H1 (cell line): ENCODE results near the gene FAT2. TPM values are rescaled to one million over a fixed set of nuclear protein-coding genes. Genes with fewer than 3 reads are reported as not detected.

ENCODE experiments used
- CTCF ChIA-PET: fragments of 300-600 bp; sonication (Branson Sonifier 250); formaldehyde crosslinking; loops from one replicate; lab custom pipeline; 2021; ENCODE audit not compliant: partially characterized antibody; lab: Charles Lee
- POLR2A ChIA-PET: fragments of 300-600 bp; sonication (Branson Sonifier 250); formaldehyde crosslinking; loops from one replicate; lab custom pipeline; 2021; ENCODE audit warnings: inconsistent platforms; ENCODE audit not compliant: partially characterized antibody; lab: Charles Lee
- DNase-seq, 2 experiments: peaks; one replicate each; pipeline versions ENCODE4 v3.0.0 to v3.0.0-alpha.2; 2010 to 2022; ENCODE audit warnings: low spot score in 2 of 2, low read depth in 1 of 2, mixed read lengths in 1 of 2
- FAIRE-seq: peaks from 2 replicates; lab custom pipeline; 2011; peaks lifted over from hg19 to GRCh38; lab: Jason Lieb, UNC
- H2AFZ ChIP-seq: 2 replicates; pipeline ENCODE4 v1.8.1; 2012; ENCODE audit warnings: low read length, inconsistent platforms
- H2AK5ac ChIP-seq: 2 replicates; pipeline ENCODE4 v1.6.1; 2013; ENCODE audit warnings: low read depth, low read length
- H2BK120ac ChIP-seq: replicated peaks from 2 replicates; pipeline ENCODE3; 2013; ENCODE audit warnings: low read depth, low read length, inconsistent platforms
- H2BK12ac ChIP-seq: 2 replicates; pipeline ENCODE4 v1.6.1; 2013; ENCODE audit warnings: low read depth, low read length
- H2BK15ac ChIP-seq: 2 replicates; pipeline ENCODE4 v1.6.1; 2013; ENCODE audit warnings: low read length
- H2BK20ac ChIP-seq: 2 replicates; pipeline ENCODE4 v1.6.1; 2013; ENCODE audit warnings: low read length
- H2BK5ac ChIP-seq: 2 replicates; pipeline ENCODE4 v1.6.1; 2013; ENCODE audit warnings: low read depth, low read length
- H3K14ac ChIP-seq: 2 replicates; pipeline ENCODE4 v1.6.1; 2013; ENCODE audit warnings: inconsistent platforms; ENCODE audit not compliant: insufficient read length
- H3K18ac ChIP-seq: 2 replicates; pipeline ENCODE4 v1.6.1; 2013; ENCODE audit warnings: low read length; ENCODE audit errors: extremely low read depth
- H3K23ac ChIP-seq: 2 replicates; pipeline ENCODE4 v1.6.1; 2013; ENCODE audit warnings: inconsistent platforms; ENCODE audit not compliant: insufficient read length
- H3K23me2 ChIP-seq: 2 replicates; pipeline ENCODE4 v1.6.1; 2013; ENCODE audit warnings: low read depth, low read length
- H3K27ac ChIP-seq: 2 replicates; pipeline ENCODE4 v1.6.1; 2011; ENCODE audit warnings: low read depth, low read length, inconsistent platforms
- H3K27me3 ChIP-seq, 4 experiments: replicated peaks in 1 of 4; 1 replicate in 1 of 4; 2 replicates in 3 of 4; pipeline versions ENCODE4 v1.6.1 to v1.8.1; 2011 to 2013; ENCODE audit warnings: low read length in 3 of 4, mild to moderate bottlenecking in 3 of 4, inconsistent platforms in 2 of 4, mixed read lengths in 2 of 4, moderate library complexity in 1 of 4; ENCODE audit not compliant: control insufficient read depth in 3 of 4, insufficient read depth in 3 of 4; ENCODE audit errors: extremely low read depth in 1 of 4
- H3K36me3 ChIP-seq, 4 experiments: 2 replicates each; pipeline versions ENCODE4 v1.6.1 to v1.8.1; 2011 to 2013; ENCODE audit warnings: mild to moderate bottlenecking in 4 of 4, low read length in 3 of 4, moderate library complexity in 2 of 4, control low read depth in 1 of 4, inconsistent platforms in 1 of 4; ENCODE audit not compliant: insufficient read depth in 4 of 4, control insufficient read depth in 2 of 4
- H3K4ac ChIP-seq: replicated peaks from 2 replicates; pipeline ENCODE3; 2013; ENCODE audit warnings: low read length, low read depth, mixed read lengths, inconsistent platforms; ENCODE audit not compliant: insufficient read length
- H3K4me1 ChIP-seq, 4 experiments: replicated peaks in 1 of 4; 1 replicate in 1 of 4; 2 replicates in 3 of 4; pipeline versions ENCODE4 v1.6.1 to v1.8.1; 2011 to 2013; ENCODE audit warnings: low read length in 3 of 4, inconsistent platforms in 2 of 4, mixed read lengths in 1 of 4; ENCODE audit not compliant: insufficient read depth in 4 of 4, control insufficient read depth in 3 of 4
- H3K4me2 ChIP-seq, 2 experiments: 2 replicates each; pipeline versions ENCODE4 v1.6.1 to v1.8.1; 2011 to 2013; ENCODE audit warnings: low read depth in 2 of 2, low read length in 2 of 2, control low read depth in 1 of 2, inconsistent platforms in 1 of 2, mild to moderate bottlenecking in 1 of 2; ENCODE audit not compliant: insufficient read depth in 1 of 2
- H3K4me3 ChIP-seq, 4 experiments: fragments of 200-600, 300-600 bp in 1 of 4; sonication (generic), shearing (Covaris generic), sonication (Bioruptor Twin) in 1 of 4; 2 replicates each; pipeline versions ENCODE4 v1.5.1 to v1.8.1; 2011 to 2016; ENCODE audit warnings: low read length in 4 of 4, low read depth in 3 of 4, control low read depth in 2 of 4, inconsistent platforms in 2 of 4, mild to moderate bottlenecking in 2 of 4, mixed read lengths in 1 of 4, moderate library complexity in 1 of 4; ENCODE audit not compliant: insufficient read depth in 2 of 4; ENCODE audit errors: extremely low read depth in 1 of 4
- H3K56ac ChIP-seq: replicated peaks from 2 replicates; pipeline ENCODE3; 2013; ENCODE audit warnings: low read depth, mild to moderate bottlenecking, mixed read lengths, low read length, inconsistent platforms; ENCODE audit not compliant: insufficient read length
- H3K79me1 ChIP-seq: 2 replicates; pipeline ENCODE4 v1.6.1; 2013; ENCODE audit warnings: low read depth, low read length, control low read depth
- H3K79me2 ChIP-seq, 2 experiments: 2 replicates each; pipeline versions ENCODE4 v1.6.1 to v1.8.1; 2012 to 2013; ENCODE audit warnings: low read length in 2 of 2, mild to moderate bottlenecking in 2 of 2, inconsistent platforms in 1 of 2; ENCODE audit not compliant: insufficient read depth in 2 of 2, control insufficient read depth in 1 of 2
- H3K9ac ChIP-seq, 4 experiments: replicated peaks in 1 of 4; 1 replicate in 1 of 4; 2 replicates in 3 of 4; pipeline versions ENCODE4 v1.6.1 to v1.8.1; 2011 to 2013; ENCODE audit warnings: low read depth in 3 of 4, low read length in 3 of 4, control low read depth in 2 of 4, mild to moderate bottlenecking in 2 of 4, moderate library complexity in 2 of 4, inconsistent platforms in 1 of 4; ENCODE audit errors: extremely low read depth in 1 of 4
- H3K9me3 ChIP-seq, 2 experiments: 2 replicates each; pipeline versions ENCODE4 v1.6.1 to v1.8.1; 2012 to 2013; ENCODE audit warnings: mild to moderate bottlenecking in 2 of 2, moderate library complexity in 2 of 2, control low read depth in 1 of 2, inconsistent platforms in 1 of 2, low read depth in 1 of 2, low read length in 1 of 2, mixed read lengths in 1 of 2; ENCODE audit not compliant: insufficient read depth in 2 of 2
- H4K20me1 ChIP-seq, 2 experiments: replicated peaks in 1 of 2; 2 replicates each; pipeline versions ENCODE3 to v1.8.1; 2011 to 2013; ENCODE audit warnings: inconsistent platforms in 2 of 2, low read length in 2 of 2, mild to moderate bottlenecking in 1 of 2; ENCODE audit not compliant: insufficient read depth in 2 of 2, control insufficient read depth in 1 of 2
- H4K5ac ChIP-seq: 2 replicates; pipeline ENCODE4 v1.6.1; 2013; ENCODE audit warnings: low read length, low read depth, mixed read lengths, inconsistent platforms; ENCODE audit not compliant: insufficient read length
- H4K8ac ChIP-seq: 2 replicates; pipeline ENCODE4 v1.8.0; 2013; ENCODE audit warnings: mild to moderate bottlenecking, moderate library complexity, low read length, inconsistent platforms; ENCODE audit not compliant: insufficient read depth; ENCODE audit errors: extremely low read depth
- H4K91ac ChIP-seq: replicated peaks from 2 replicates; pipeline ENCODE3; 2013; ENCODE audit warnings: low read length, mixed read lengths, inconsistent platforms; ENCODE audit not compliant: insufficient read length
- HDAC2 ChIP-seq, 2 experiments: fragments of 300-600 bp in 1 of 2; sonication (generic) in 1 of 2; IDR thresholded peaks; 2 replicates each; pipeline ENCODE4 v1.6.1; 2011 to 2012; ENCODE audit warnings: low read depth in 2 of 2, low read length in 2 of 2, mild to moderate bottlenecking in 2 of 2, moderate library complexity in 2 of 2, borderline replicate concordance in 1 of 2, inconsistent platforms in 1 of 2
- KDM5A ChIP-seq: fragments of 200-600 bp; IDR thresholded peaks from 2 replicates; pipeline ENCODE4 v1.7.1; 2012; ENCODE audit warnings: mild to moderate bottlenecking, low read length, inconsistent platforms, mixed read lengths
- NANOG ChIP-seq: IDR thresholded peaks from 2 replicates; pipeline ENCODE4 v1.6.1; 2011; ENCODE audit warnings: low read length, low read depth, mild to moderate bottlenecking, inconsistent platforms; ENCODE audit not compliant: insufficient read depth, poor library complexity, severe bottlenecking
- PHF8 ChIP-seq: fragments of 200-600 bp; sonication (generic); conservative IDR thresholded peaks from 2 replicates; pipeline ENCODE4 v1.7.1; 2012; ENCODE audit warnings: low read depth, mild to moderate bottlenecking, inconsistent platforms, low read length, moderate library complexity
- POU5F1 ChIP-seq: IDR thresholded peaks from 2 replicates; pipeline ENCODE4 v1.6.1; 2011; ENCODE audit warnings: low read depth, mild to moderate bottlenecking, low read length, moderate library complexity
- RNF2 ChIP-seq: fragments of 200-900, 300-1000 bp; sonication (generic); IDR thresholded peaks from 2 replicates; pipeline ENCODE4 v1.7.1; 2016; ENCODE audit warnings: borderline replicate concordance, low read depth, mild to moderate bottlenecking, antibody characterized with exemption, low read length; ENCODE audit not compliant: poor library complexity, severe bottlenecking; ENCODE audit errors: missing control alignments
- SAP30 ChIP-seq: fragments of 300-600 bp; sonication (generic); IDR thresholded peaks from 2 replicates; pipeline ENCODE4 v1.7.1; 2012; ENCODE audit warnings: low read length, moderate library complexity, mild to moderate bottlenecking, inconsistent platforms; ENCODE audit not compliant: insufficient read depth, insufficient replicate concordance
- SP2 ChIP-seq: IDR thresholded peaks from 2 replicates; pipeline ENCODE4 v1.6.1; 2012; ENCODE audit warnings: mild to moderate bottlenecking, low read length, inconsistent platforms
- WGBS, 2 experiments: shearing (Covaris generic) in 1 of 2; methylation state at CpG; one replicate each; pipeline versions ENCODE4 v1.1.6 to v1.1.7; 2013 to 2015; ENCODE audit warnings: low lambda C conversion rate in 2 of 2, mixed read lengths in 2 of 2, inconsistent platforms in 1 of 2, low coverage in 1 of 2, missing lambda C conversion rate in 1 of 2; ENCODE audit not compliant: insufficient replicate concordance in 2 of 2, insufficient coverage in 1 of 2, insufficient read length in 1 of 2; ENCODE audit errors: extremely low coverage in 1 of 2, missing lambda C conversion rate in 1 of 2; 5-methylcytosine and 5-hydroxymethylcytosine counted together
- polyA plus RNA-seq, 7 experiments: library from polyadenylated mRNA; depleted of rRNA in 3 of 7; stranded (reverse) in 5 of 7; unstranded in 2 of 7; fragments of >200 nt in 5 of 7; fragments of 200-250 nt in 2 of 7; gene quantifications; 1 replicate in 5 of 7; 2 replicates in 1 of 7; 4 replicates in 1 of 7; pipeline versions ENCODE4 v1.2.1 to v1.2.3, GENCODE V29; 2011 to 2013; ENCODE audit warnings: missing spikeins in 2 of 7, mixed read lengths in 2 of 7
- total RNA-seq: library from RNA; stranded (reverse); fragmentation: NEBNext Ultra II Directional; extraction: Animal tissue kit (Norgen Biotek cat#: 25700); gene quantifications from 2 replicates; pipeline ENCODE4 v1.2.1, GENCODE V29; 2021
- TF ChIP-seq, protein P1 (sequence below): IDR thresholded peaks from 2 replicates; pipeline ENCODE4 v1.6.1; 2012; ENCODE audit warnings: inconsistent platforms

Gene FAT2
- total and polyA plus RNA-seq, 2 of the 8 experiments (the other 6 are each of a cell fraction or from before 2014, with no cell fraction given), result 0.12 to 0.30 TPM

DNA sequence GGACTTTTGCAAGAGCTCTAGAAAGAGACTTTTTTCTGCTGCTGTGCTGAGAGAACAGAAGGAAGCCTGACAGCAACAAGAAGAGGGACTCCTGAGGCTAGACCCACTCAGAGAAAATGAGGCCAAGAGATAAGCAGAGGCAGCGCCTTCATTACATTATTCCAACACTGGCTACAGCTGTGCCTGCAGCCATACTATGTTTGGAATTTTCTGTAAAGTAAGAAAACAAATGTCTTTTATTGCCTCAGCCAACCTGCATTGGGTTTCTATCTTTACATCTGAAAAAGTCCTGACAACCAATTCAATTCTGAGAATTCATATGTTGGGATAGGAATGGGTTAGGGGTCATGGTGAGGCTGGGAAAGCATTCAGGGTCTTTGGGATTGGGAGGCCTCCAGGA, 33.7 kb downstream of the FAT2 start:
- H2BK20ac ChIP-seq, result no peak overlapping the region
- no peak overlapping the region for H3K18ac ChIP-seq
- H2BK5ac ChIP-seq, result no peak overlapping the region
- H4K8ac ChIP-seq, result no peak overlapping the region
- H3K36me3 ChIP-seq, result no peaks in the 10 kb centered on the region
- no peak overlapping the region for H3K56ac ChIP-seq
- H3K27me3 ChIP-seq, result no peaks in the 10 kb centered on the region
- H3K23me2 ChIP-seq, result no peaks in the 10 kb centered on the region
- no peak for FAIRE-seq
- no peak overlapping the region for H2AFZ ChIP-seq
- no peak overlapping the region for H3K9ac ChIP-seq
- H2BK15ac ChIP-seq, result no peak overlapping the region
- H4K5ac ChIP-seq, result no peak overlapping the region
- ChIA-PET CTCF (interaction anchor here (0.9 to 2.8 kb wide), 6 partner anchors 7 to 110 kb away, joined by 3 to 8 read pairs (median 6); partner anchors contain the start of gene SLC36A1), POLR2A (no interaction called here)
- no peak overlapping the region for H3K4me3 ChIP-seq
- H3K14ac ChIP-seq, result no peak overlapping the region
- H2BK120ac ChIP-seq, result no peak overlapping the region
- no peak overlapping the region for H3K4ac ChIP-seq
- H3K9me3 ChIP-seq, result no peaks in the 10 kb centered on the region
- no peaks in the 10 kb centered on the region for H3K79me2 ChIP-seq
- DNase-seq, result no peak
- no peak overlapping the region for H3K4me2 ChIP-seq
- H3K79me1 ChIP-seq, result no peaks in the 10 kb centered on the region
- TF ChIP-seq PHF8, result no peak
- no peak for TF ChIP-seq HDAC2 (IDR thresholded peaks at IDR 0.05; ENCODE audit: borderline replicate concordance in 1 of 2, low read depth in 2 of 2, low read length in 2 of 2)
- no peak for TF ChIP-seq POU5F1
- TF ChIP-seq KDM5A, result no peak
- TF ChIP-seq RNF2, result no peak
- TF ChIP-seq SP2, result no peak
- TF ChIP-seq SAP30, result no peak
- TF ChIP-seq, protein P1, sequence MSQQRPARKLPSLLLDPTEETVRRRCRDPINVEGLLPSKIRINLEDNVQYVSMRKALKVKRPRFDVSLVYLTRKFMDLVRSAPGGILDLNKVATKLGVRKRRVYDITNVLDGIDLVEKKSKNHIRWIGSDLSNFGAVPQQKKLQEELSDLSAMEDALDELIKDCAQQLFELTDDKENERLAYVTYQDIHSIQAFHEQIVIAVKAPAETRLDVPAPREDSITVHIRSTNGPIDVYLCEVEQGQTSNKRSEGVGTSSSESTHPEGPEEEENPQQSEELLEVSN, result no peak
- no peak for TF ChIP-seq NANOG
- H3K27ac ChIP-seq, result no peak overlapping the region
- H3K23ac ChIP-seq, result no peak overlapping the region
- no peaks in the 10 kb centered on the region for H3K4me1 ChIP-seq
- no peak overlapping the region for H2BK12ac ChIP-seq
- no peak overlapping the region for H4K91ac ChIP-seq
- no peaks in the 10 kb centered on the region for H4K20me1 ChIP-seq
- no peak overlapping the region for H2AK5ac ChIP-seq
- 88% methylated on average over 1 of the region's 1 CpG; no CpG with 5 or more reads in 1 of the 2 experiments for WGBS, 2 experiments
